HEK293T (cell line): Measurements from ENCODE around the gene OIT3.

Experiments used
- CTCF ChIA-PET: fragments of 350-600 bp; formaldehyde crosslinking; extraction: SDS; loops from one replicate; lab custom pipeline; 2021; ENCODE audit warnings: antibody characterized with exemption, inconsistent platforms; lab: Yijun Ruan, JAX
- POLR2A ChIA-PET: fragments of 350-600 bp; formaldehyde crosslinking; extraction: SDS; loops from one replicate; lab custom pipeline; 2020; ENCODE audit warnings: antibody characterized with exemption, inconsistent platforms; lab: Yijun Ruan, JAX
- DNase-seq: peaks from one replicate; pipeline ENCODE4 v3.0.0; 2012; ENCODE audit warnings: mixed read lengths; ENCODE audit errors: extremely low spot score
- ARNT ChIP-seq: fragments of 450-650 bp; IDR thresholded peaks from 2 replicates; pipeline ENCODE4 v1.6.1; 2017; ENCODE audit warnings: mild to moderate bottlenecking
- BHLHE40 ChIP-seq: fragments of 450-650 bp; IDR thresholded peaks from 2 replicates; pipeline ENCODE4 v1.6.1; 2016; ENCODE audit warnings: mild to moderate bottlenecking, moderate library complexity, borderline replicate concordance
- CTBP1 ChIP-seq: fragments of 450-650 bp; IDR thresholded peaks from 2 replicates; pipeline ENCODE4 v1.6.1; 2016; ENCODE audit warnings: borderline replicate concordance
- ELF4 ChIP-seq: fragments of 450-650 bp; IDR thresholded peaks from 2 replicates; pipeline ENCODE4 v1.6.1; 2017; ENCODE audit warnings: antibody characterized with exemption
- FOXA1 ChIP-seq: fragments of 450-650 bp; IDR thresholded peaks from 2 replicates; pipeline ENCODE4 v1.6.1; 2016; ENCODE audit warnings: mild to moderate bottlenecking
- FOXK2 ChIP-seq: fragments of 450-650 bp; IDR thresholded peaks from 2 replicates; pipeline ENCODE4 v1.6.1; 2016; ENCODE audit warnings: mild to moderate bottlenecking
- FOXM1 ChIP-seq: fragments of 450-650 bp; IDR thresholded peaks from 2 replicates; pipeline ENCODE4 v1.6.1; 2017; ENCODE audit warnings: mild to moderate bottlenecking, borderline replicate concordance
- HDGF ChIP-seq: fragments of 450-650 bp; IDR thresholded peaks from 2 replicates; pipeline ENCODE4 v1.6.1; 2017; ENCODE audit warnings: antibody characterized with exemption, borderline replicate concordance
- L3MBTL2 ChIP-seq: fragments of 450-650 bp; conservative IDR thresholded peaks from 2 replicates; pipeline ENCODE4 v1.6.1; 2016; ENCODE audit warnings: mild to moderate bottlenecking
- LEF1 ChIP-seq: fragments of 450-650 bp; IDR thresholded peaks from 2 replicates; pipeline ENCODE4 v1.6.1; 2017; ENCODE audit warnings: mild to moderate bottlenecking, borderline replicate concordance
- NFRKB ChIP-seq: fragments of 450-650 bp; IDR thresholded peaks from 2 replicates; pipeline ENCODE4 v1.6.1; 2016; ENCODE audit warnings: mild to moderate bottlenecking, moderate library complexity
- SP1 ChIP-seq: fragments of 450-650 bp; IDR thresholded peaks from 2 replicates; pipeline ENCODE4 v1.6.1; 2017
- SUZ12 ChIP-seq: fragments of 450-650 bp; IDR thresholded peaks from 2 replicates; pipeline ENCODE4 v1.6.1; 2016; ENCODE audit warnings: mild to moderate bottlenecking
- TARDBP ChIP-seq: fragments of 450-650 bp; IDR thresholded peaks from 2 replicates; pipeline ENCODE4 v1.6.1; 2016
- ZNF384 ChIP-seq: fragments of 450-650 bp; IDR thresholded peaks from 2 replicates; pipeline ENCODE4 v1.6.1; 2016
- TF ChIP-seq, protein P1 (sequence below): fragments of 450-650 bp; IDR thresholded peaks from 2 replicates; pipeline ENCODE4 v1.6.1; 2016

Gene OIT3

DNA sequence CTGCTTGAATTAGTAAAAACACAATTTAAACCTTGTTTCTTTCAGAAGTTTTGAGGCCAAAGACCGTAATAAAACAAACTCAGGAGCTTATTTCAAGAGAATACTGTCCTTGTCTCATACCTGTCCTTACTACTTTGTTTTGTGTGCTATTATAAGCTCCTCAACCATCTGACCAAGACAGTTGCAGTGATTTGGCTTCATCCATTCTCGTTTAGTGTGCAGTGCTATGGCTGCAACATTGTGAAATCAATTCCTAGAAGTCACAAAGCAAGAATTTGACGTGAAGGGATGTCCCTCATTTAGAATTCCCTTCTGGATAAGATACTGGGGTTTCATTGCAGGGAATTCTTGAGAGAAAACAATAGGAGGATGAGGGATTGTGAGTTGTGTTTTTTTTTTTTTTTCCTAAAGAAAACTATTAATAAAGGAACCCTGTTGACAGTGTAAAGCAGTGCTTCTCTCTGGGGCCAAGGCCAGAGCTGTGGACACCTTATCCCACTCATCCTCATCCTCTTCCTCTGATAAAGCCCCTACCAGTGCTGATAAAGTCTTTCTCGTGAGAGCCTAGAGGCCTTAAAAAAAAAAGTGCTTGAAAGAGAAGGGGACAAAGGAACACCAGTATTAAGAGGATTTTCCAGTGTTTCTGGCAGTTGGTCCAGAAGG, at the start of gene OIT3:
OIT3 (plus strand) TSS at position 604 of the 663 bp plus-strand sequence. CDS start 60 bp downstream, outside the sequence.
- TF ChIP-seq SP1 = no peak
- TF ChIP-seq SUZ12 = no peak
- no peak for TF ChIP-seq HDGF
- TF ChIP-seq, protein P1, sequence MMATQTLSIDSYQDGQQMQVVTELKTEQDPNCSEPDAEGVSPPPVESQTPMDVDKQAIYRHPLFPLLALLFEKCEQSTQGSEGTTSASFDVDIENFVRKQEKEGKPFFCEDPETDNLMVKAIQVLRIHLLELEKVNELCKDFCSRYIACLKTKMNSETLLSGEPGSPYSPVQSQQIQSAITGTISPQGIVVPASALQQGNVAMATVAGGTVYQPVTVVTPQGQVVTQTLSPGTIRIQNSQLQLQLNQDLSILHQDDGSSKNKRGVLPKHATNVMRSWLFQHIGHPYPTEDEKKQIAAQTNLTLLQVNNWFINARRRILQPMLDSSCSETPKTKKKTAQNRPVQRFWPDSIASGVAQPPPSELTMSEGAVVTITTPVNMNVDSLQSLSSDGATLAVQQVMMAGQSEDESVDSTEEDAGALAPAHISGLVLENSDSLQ = no peak
- DNase-seq = no peak
- ChIA-PET CTCF (no interaction called here), POLR2A (no interaction called here)

DNA sequence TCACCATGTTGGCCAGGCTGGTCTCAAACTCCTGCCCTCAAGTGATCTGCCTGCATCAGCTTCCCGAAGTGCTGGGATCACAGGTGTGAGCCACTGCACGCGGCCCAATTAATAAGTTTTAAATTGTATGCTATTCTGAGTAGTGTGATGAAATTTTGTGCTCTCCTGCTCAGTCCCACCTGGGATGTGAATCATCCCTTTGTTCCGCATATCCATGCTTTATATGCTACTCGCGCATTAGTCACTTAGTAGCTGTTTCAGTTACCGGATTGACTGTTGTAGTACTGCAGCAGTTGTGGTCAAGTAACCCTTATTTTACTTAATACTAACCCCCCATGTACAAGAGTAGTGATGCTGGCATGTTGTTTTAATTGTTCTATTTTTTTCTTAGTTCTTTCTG, 47.3 kb upstream of the OIT3 start:
- TF ChIP-seq L3MBTL2 = no peak
- no peak for TF ChIP-seq ELF4
- TF ChIP-seq FOXK2 = no peak
- no peak for TF ChIP-seq CTBP1
- TF ChIP-seq NFRKB = no peak
- no peak for TF ChIP-seq ZNF384
- TF ChIP-seq LEF1 = no peak
- CTCF ChIA-PET = no interaction called here
- POLR2A ChIA-PET = no interaction called here
- DNase-seq = no peak

DNA sequence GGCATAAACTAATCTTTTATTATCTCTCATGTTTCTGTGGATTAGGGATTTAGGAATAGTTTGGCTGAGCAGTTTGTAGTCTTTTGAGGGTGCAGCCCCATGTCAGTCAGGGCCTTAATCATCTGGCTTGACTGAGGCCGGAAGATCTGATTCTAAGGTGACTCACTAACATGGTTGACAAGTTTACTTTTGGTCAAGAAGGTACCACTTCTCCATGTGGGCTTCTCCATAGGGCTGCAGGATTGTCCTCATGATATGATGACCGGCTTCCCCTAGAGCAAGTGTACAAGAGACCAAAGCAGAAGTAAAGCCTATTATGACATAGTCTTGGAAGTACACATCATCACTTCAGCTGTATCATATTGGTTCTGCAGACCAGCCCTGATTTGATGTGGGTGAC, 45.9 kb upstream of the OIT3 start:
- POLR2A ChIA-PET = no interaction called here
- TF ChIP-seq ELF4 (no peak), FOXK2 (no peak), BHLHE40 (no peak), HDGF (no peak), SUZ12 (no peak), SP1 (no peak), FOXM1 (no peak), ZNF384 (no peak), L3MBTL2 (no peak), LEF1 (no peak), FOXA1 (no peak)
- TF ChIP-seq, protein P1 = no peak
- CTCF ChIA-PET = no interaction called here
- no peak for DNase-seq

DNA sequence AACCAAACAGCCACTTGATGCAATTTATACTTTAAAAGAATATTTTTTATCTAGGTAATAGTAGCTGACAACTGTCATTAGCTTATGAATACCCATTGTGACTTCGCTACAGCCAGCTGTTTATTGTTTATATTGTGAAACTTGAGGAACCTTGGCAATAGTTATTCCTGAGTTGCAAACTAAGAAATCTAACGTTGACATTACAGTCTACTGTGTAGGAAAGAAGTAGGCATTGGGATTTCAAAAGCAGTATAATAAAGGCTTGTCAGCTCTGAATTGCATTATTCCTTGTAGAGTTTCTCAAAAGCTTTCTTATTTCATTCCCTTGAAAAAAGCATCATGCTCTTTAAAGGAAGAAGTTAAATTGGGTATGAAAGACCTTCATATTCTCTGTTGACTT, 42.7 kb upstream of the OIT3 start:
- ChIA-PET CTCF (no interaction called here), POLR2A (no interaction called here)
- TF ChIP-seq TARDBP = no peak
- TF ChIP-seq BHLHE40 = no peak
- no peak for TF ChIP-seq ELF4
- TF ChIP-seq SP1 = no peak
- no peak for TF ChIP-seq L3MBTL2
- TF ChIP-seq FOXA1 = no peak
- no peak for TF ChIP-seq CTBP1
- TF ChIP-seq LEF1 = no peak
- TF ChIP-seq HDGF = no peak
- no peak for TF ChIP-seq FOXK2
- no peak for TF ChIP-seq ZNF384
- DNase-seq = no peak

DNA sequence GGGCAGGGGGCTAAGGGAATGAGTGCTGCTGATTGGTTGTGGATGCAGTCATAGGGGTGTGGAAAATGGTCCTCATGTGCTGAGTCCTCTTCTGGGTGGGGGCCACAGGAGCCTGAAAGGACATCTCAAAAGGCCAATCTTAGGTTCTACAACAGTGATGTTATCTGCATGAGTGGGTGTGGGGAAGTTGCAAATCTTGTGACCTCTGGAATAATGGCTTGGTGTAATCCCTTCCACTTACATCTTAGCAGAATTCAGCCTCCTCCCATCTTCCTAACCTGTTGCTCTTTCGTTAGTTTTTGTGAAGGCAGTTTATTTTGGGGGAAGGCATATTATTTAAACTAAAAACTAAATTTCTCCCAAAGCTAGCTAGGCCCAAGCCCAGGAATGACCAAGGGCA, 42.0 kb upstream of the OIT3 start:
- no peak for DNase-seq
- POLR2A ChIA-PET = no interaction called here
- CTCF ChIA-PET = no interaction called here
- TF ChIP-seq FOXM1 = no peak

DNA sequence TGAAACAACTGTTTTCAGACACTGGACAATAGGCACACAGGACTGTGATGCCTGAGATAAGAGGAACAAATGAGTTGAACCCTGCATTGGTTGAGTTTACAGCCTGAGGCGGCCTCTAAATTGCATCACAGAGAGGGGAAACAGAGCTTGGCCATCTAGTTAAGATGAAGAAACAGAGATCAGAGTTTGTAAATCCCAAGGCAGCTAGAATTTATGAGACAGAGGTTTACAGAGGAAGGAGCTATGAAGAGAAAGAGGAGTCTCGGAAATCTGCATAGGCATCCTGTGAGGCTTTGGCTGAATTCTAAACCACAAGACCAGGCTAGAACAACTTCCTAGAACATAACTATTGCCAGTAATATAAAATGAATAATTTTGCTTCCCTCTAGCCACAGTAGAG, 41.0 kb upstream of the OIT3 start:
- TF ChIP-seq FOXA1 = no peak
- no peak for TF ChIP-seq FOXK2
- TF ChIP-seq ELF4 = no peak
- TF ChIP-seq CTBP1 = no peak
- no peak for TF ChIP-seq ZNF384
- TF ChIP-seq NFRKB = no peak
- TF ChIP-seq ARNT = no peak
- TF ChIP-seq L3MBTL2 = no peak
- TF ChIP-seq HDGF = no peak
- DNase-seq = no peak
- CTCF ChIA-PET = no interaction called here
- POLR2A ChIA-PET = no interaction called here

DNA sequence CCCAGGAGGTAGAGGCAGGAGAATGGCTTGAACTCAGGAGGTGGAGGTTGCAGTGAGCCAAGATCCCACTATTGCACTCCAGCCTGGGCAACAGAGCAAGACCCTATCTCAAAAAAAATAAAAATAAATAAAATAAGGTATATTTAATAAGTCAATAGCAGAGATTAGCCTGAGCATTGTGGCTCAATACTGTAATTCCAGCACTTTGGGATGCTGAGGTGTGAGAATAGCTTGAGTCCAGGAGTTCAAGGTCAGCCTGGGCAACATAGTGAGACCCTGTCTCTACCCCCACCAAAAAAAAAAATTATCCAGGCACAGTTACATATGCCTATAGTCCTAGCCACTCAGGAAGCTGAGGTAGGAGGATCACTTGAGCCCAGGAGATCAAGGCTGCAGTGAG, 38.4 kb upstream of the OIT3 start:
- ChIA-PET CTCF (no interaction called here), POLR2A (no interaction called here)
- TF ChIP-seq HDGF (no peak), TARDBP (no peak), ZNF384 (no peak), SUZ12 (no peak), FOXA1 (no peak), BHLHE40 (no peak), CTBP1 (no peak)
- DNase-seq = no peak

DNA sequence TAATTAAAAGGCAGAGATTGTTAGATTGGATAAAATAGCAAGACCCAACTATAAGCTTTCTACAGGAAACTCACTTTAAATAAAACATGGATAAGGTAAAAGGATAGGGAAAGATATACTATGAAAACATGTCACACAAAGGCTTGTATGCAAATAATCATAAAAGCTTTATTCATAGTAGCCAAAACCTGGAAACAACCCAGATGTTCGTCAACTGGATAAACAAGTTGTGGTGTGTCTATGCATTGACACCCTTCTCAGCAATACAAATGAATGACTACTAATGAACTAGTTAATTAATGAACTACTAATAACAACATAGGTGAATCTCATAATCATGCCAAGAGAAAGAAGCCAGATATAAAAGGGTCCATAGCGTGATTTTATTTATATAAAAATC, 37.7 kb upstream of the OIT3 start:
- no peak for DNase-seq
- TF ChIP-seq FOXA1 (no peak), HDGF (no peak), TARDBP (no peak), BHLHE40 (no peak), NFRKB (no peak), L3MBTL2 (no peak), CTBP1 (no peak), LEF1 (no peak), FOXK2 (no peak), FOXM1 (no peak), ELF4 (no peak), ARNT (no peak)
- TF ChIP-seq, protein P1 = no peak
- ChIA-PET POLR2A (no interaction called here), CTCF (interaction anchor here (0.7 kb wide), 1 partner anchor 690 kb away, joined by 4 read pairs; no protein-coding TSS in a partner anchor)
